ENCODE data around the gene GALM. TPM values are rescaled to one million over a fixed set of nuclear protein-coding genes. Genes with fewer than 3 reads are reported as not detected.

GALM gene
- total RNA-seq, 1 experiment from 2014 or later, result 20.5 TPM

GRCh38 chr2:38654528-38655381 lies 11.2 kb upstream of the GALM start:
- peaks cover 11% of the 10 kb centered on the region; the same call in 1 of the 2 replicates for H3K4me1 ChIP-seq (ENCODE audit: control insufficient read depth, insufficient read depth, low read length)
- ATAC-seq (no peak), DNase-seq (ENCODE audit: low read depth, low spot score) (no peak)
- TF ChIP-seq REST (IDR thresholded peaks at IDR 0.05; ENCODE audit: insufficient read depth in 1 of 2, low read depth in 2 of 2, low read length in 1 of 2) (no peak), TCF7L2 (IDR thresholded peaks at IDR 0.05; ENCODE audit: low read depth, low read length) (no peak), CTCF (IDR thresholded peaks at IDR 0.05) (no peak), SIN3A (IDR thresholded peaks at IDR 0.05; ENCODE audit: borderline replicate concordance, insufficient read depth, low read depth, low read length) (no peak), POLR2AphosphoS5 (IDR thresholded peaks at IDR 0.05; ENCODE audit: low read depth, low read length) (no peak)
- no peaks in the 10 kb centered on the region for H3K9me3 ChIP-seq (ENCODE audit: control insufficient read depth, insufficient read depth, low read depth, low read length)
- H3K27ac ChIP-seq (ENCODE audit: low read length), result peak overlapping the region; percentile 46; the same call in 1 of the 2 replicates
- POLR2A ChIA-PET, result no interaction called here
- intact Hi-C loops (cut with micrococcal nuclease; ENCODE audit: unreplicated experiment) (no loop called here), in situ Hi-C loops (cut with HindIII; ENCODE audit: low pct_unique_long_range_greater_than_20kb, low sequenced_read_pairs) (no loop called here)
- H3K36me3 ChIP-seq (ENCODE audit: control insufficient read depth, insufficient read depth, low read length), result no peaks in the 10 kb centered on the region
- CTCF ChIA-PET, result interaction anchor here (0.6 kb wide), 1 partner anchor 36 kb away, joined by 6 read pairs; no protein-coding TSS in a partner anchor
- no peaks in the 10 kb centered on the region for H3K27me3 ChIP-seq (ENCODE audit: control insufficient read depth, insufficient read depth, low read length)
- H3K4me3 ChIP-seq (ENCODE audit: low read depth in 2 of 2, low read length in 2 of 2), result no peak overlapping the region
- no TSS peak for BruUV-seq (replicated peaks)

- DNase-seq (ENCODE audit: low read depth, low spot score), result no peak
- CTCF ChIA-PET, result interaction anchor here (0.6 kb wide), 1 partner anchor 35 kb away, joined by 6 read pairs; no protein-coding TSS in a partner anchor
- POLR2A ChIA-PET, result no interaction called here
Observed at GRCh38 chr2:38655441-38655840, 10.5 kb upstream of the GALM start.

More at GRCh38 chr2:38655441-38655840, 10.5 kb upstream of the GALM start:
- Histone ChIP-seq H3K9me3 (ENCODE audit: control insufficient read depth, insufficient read depth, low read depth, low read length) (no peaks in the 10 kb centered on the region), H3K27ac (ENCODE audit: low read length) (no peak overlapping the region), H3K27me3 (ENCODE audit: control insufficient read depth, insufficient read depth, low read length) (no peaks in the 10 kb centered on the region), H3K4me3 (ENCODE audit: low read depth in 2 of 2, low read length in 2 of 2) (no peak overlapping the region), H3K4me1 (ENCODE audit: control insufficient read depth, insufficient read depth, low read length) (0 out of 2 replicates have a peak, but pooled peaks cover 4% of the 10 kb centered on the region), H3K36me3 (ENCODE audit: control insufficient read depth, insufficient read depth, low read length) (no peaks in the 10 kb centered on the region)
- no peak for ATAC-seq
- BruUV-seq (replicated peaks), result no TSS peak
- in situ Hi-C loops (cut with HindIII; ENCODE audit: low pct_unique_long_range_greater_than_20kb, low sequenced_read_pairs), result no loop called here
- intact Hi-C loops (cut with micrococcal nuclease; ENCODE audit: unreplicated experiment), result no loop called here
- TF ChIP-seq CTCF (IDR thresholded peaks at IDR 0.05), result no peak
- TF ChIP-seq SIN3A (IDR thresholded peaks at IDR 0.05; ENCODE audit: borderline replicate concordance, insufficient read depth, low read depth, low read length), result no peak
- TF ChIP-seq POLR2AphosphoS5 (IDR thresholded peaks at IDR 0.05; ENCODE audit: low read depth, low read length), result no peak
- no peak for TF ChIP-seq REST (IDR thresholded peaks at IDR 0.05; ENCODE audit: insufficient read depth in 1 of 2, low read depth in 2 of 2, low read length in 1 of 2)
- no peak for TF ChIP-seq TCF7L2 (IDR thresholded peaks at IDR 0.05; ENCODE audit: low read depth, low read length)
